Thyroid gland (tissue), 4 donors: Measurements from ENCODE around the gene HTR4.

Source experiments
- CTCF ChIP-seq, 6 experiments: fragments of 200-600 bp in 3 of 6; fragments of 450-650 bp in 3 of 6; sonication (generic) in 3 of 6; IDR thresholded peaks; one replicate each; pipeline ENCODE4 v1.5.1; 2016 to 2019; ENCODE audit warnings: antibody characterized with exemption in 6 of 6, mild to moderate bottlenecking in 2 of 6, inconsistent platforms in 1 of 6, moderate library complexity in 1 of 6
- POLR2A ChIP-seq, 2 donors: fragments of 450-650 bp; IDR thresholded peaks; one replicate each; pipeline ENCODE4 v1.6.1; 2017; ENCODE audit warnings: antibody characterized with exemption in 2 of 2, mild to moderate bottlenecking in 2 of 2, moderate library complexity in 1 of 2

GRCh38 chr5:148476302-148476701 lies 178.0 kb downstream of the HTR4 start:
- TF ChIP-seq POLR2A (IDR thresholded peaks at IDR 0.05): no peak
- TF ChIP-seq CTCF (IDR thresholded peaks at IDR 0.05): no peak
